HS-27A (cell line): ENCODE results near the gene ESPL1.

ENCODE experiments used
- DNase-seq: peaks from one replicate; pipeline ENCODE4 v3.0.0-alpha.2; 2012; ENCODE audit warnings: low read depth, missing footprints

Gene ESPL1

DNA sequence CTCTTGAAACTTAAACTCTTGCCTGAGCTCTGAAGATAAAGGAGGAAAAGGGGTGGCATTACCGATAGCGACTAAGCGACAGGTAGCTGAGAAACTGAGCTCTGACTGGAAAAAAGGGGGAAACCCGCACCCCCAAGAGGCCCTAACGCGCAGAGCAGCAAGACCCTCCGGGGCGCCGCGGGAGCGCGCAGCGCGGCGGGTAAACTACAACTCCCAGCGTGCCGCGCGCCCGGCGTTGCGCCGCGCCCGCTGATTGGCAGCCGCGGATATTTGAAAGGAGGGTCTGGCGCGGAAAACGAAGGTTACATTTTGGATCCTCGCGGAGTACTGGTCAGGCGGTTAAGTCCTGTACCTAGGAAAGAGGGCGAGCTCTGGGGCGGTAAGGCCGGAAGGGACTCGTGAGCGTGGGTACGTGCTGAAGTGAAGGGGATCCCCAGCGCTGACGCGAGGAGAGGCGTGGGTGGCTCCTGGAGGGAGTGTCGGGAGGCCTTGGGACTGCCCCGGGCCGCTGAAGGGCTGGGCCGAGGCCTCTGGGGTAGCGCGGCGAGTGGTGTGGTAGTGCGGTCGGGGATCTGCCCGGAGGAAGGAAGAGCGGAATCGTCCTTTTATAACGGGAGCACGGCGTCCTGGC is at the start of gene ESPL1:
ESPL1 (plus strand) TSS at position 301 of the 631 bp plus-strand sequence. CDS start 468 bp downstream, outside the sequence.
- DNase-seq = peak; percentile 54

- no peak for DNase-seq
Observed at GRCh38 chr12:53218551-53219291, 49.4 kb upstream of the ESPL1 start.

DNA sequence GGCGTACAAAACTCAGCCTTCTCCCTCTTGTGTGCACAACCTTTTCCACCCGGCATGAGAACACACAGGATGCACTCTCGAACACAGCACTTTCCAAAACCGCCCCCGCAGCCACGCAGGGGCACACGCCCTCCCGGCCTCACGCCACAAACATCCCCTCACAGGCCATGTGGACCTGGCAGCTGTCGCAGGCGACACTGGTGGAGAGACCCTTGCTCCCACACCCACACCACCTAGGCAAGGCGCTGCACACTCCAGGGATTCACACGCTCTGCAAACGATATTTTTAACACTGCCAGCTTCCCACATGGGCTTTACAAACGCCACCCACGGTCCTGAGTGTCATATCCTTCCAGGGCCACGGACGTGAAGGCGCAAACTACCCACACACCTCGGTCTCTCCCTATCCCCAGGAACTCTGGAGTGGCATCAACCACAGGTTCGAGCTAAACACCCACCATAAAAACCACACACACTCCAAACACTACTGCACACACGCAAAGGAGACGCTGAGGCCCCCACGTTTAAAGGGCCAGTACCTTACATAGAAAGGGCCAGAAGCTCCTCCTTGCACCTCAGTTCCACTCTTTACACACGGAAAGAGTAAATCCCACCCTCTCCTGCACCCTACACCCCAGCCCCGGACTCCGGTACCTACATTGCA is 48.7 kb upstream of the ESPL1 start:
- DNase-seq = no peak

- no peak for DNase-seq
Observed at GRCh38 chr12:53219956-53220693, 48.0 kb upstream of the ESPL1 start.

GRCh38 chr12:53220694-53221202 is 47.4 kb upstream of the ESPL1 start:
- DNase-seq = no peak

- DNase-seq = no peak
Observed at GRCh38 chr12:53221203-53222080, 46.7 kb upstream of the ESPL1 start.

DNA sequence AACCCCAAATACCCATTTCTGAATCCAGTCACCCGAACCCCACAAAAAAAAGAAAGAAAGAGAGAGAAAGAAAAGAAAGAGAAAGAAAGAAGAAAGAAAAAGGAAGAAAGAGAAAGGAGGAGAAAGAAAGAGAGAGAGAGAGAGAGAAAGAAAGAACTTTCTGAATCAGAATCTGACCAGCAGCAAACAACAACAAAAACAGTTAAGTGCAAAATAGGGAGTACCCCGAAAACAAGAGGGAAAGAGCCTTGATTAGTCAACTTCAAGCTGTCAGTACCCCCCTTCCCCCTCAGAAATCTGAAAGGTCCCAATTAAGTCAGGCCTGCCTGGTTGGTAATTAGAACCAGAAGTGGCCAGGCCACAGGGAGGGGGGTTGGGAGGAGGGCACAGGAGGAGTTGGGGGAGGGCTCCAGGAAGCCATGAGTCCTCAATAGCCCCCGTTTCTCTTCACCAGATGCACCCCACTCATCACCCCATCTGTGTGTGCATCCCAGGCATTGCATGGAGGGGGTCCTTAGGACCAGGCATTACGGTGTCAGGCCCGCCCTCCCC is 45.9 kb upstream of the ESPL1 start:
- no peak for DNase-seq

DNA sequence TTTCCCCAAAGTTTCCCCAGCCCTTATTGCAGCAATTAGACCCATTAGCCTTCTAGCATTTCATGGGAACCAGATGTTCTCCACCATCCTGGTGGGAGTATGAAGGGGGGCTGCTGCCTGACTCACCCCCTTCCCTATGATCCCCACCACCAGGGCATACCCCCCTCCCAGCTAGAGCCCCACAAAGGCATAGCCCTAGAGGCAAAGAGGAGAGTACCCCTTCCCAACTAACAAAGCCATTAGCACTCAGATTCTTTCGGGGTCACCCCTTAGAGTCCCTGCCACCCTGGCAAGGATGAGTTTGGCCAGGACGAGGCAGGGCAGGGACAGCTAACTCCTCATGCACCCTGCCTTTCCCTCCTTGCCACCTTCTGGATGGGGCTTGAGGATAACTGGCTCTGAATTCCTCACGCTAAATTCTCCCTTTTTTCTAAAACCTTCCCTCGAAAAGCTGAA is 45.3 kb upstream of the ESPL1 start:
- no peak for DNase-seq

- DNase-seq = no peak
Observed at GRCh38 chr12:53223389-53224060, 44.6 kb upstream of the ESPL1 start.

DNA sequence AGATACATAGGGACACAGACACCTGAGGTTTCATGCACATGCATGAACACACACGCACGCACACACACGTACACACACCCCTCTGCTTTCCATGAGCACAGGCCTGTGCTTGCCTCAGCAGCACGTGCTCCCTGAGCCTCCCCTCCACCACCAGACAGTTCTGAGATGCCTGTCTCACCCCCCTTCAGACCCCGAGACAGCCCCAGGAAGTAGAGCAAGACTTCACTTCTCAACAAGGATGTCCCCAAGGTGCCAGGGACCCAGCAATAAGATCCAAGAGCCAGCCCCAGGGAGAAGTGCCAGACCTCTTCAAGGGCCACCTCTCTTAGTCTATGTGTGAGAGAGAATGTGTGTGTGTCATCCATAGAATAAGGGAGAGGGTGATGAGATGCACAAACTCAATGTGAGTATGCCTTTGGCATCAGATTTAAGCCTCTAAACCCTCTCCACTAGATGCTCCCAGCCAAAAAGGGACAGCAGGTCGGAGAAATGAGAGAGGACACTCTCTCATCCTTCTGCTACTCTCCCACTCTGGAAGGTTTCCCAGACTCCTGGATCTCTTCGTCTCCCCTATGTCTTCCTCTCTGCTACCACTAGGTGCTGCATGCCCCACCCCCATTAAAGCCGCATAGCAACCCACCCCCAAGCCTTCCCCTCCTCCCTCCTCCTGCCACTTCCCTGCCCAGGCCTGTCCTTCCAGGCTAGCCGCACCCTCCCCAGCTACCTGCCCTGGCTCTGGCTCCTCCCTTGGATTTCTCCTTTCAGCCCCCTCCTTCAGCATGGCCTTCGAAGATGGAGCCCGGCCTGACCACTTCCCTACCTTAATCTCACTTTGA is 43.8 kb upstream of the ESPL1 start:
- no peak for DNase-seq

GRCh38 chr12:53224897-53225634 is 43.0 kb upstream of the ESPL1 start:
- DNase-seq = no peak

DNA sequence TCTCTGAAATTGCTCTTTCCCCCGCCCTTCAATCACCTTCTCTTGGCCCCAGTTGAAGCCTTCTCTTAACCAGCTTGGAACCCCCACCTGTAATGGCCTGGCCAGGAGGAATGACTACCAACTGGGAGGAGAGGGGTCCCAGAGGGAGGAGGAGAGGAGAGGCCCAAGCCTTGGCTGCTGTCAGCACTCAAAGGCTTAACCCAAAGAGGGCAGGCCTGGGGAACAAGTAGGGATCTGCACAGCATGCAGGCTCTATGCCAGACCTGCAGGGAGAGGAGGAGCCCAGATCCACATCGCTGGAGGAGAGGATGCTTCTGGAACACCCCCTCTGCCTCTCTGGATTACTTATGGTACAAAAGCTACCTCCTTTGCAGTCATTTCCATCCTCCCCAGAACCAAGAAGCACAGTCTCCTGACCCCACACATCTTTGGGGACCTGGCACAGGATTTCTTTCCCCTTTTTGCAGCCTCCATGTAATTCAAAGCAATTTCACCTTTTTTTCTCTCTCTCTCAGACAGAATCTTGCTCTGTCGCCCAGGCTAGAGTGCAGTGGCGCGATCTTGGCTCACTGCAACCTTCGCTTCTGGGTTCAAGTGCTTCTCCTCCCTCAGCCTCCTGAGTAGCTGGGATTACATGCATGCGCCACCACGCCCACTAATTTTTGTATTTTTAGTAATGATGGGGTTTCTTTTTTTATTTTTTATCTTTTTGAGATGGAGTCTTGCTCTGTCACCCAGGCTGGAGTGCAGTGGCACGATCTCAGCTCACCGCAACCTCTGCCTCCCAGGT is 42.3 kb upstream of the ESPL1 start:
- DNase-seq = no peak

DNA sequence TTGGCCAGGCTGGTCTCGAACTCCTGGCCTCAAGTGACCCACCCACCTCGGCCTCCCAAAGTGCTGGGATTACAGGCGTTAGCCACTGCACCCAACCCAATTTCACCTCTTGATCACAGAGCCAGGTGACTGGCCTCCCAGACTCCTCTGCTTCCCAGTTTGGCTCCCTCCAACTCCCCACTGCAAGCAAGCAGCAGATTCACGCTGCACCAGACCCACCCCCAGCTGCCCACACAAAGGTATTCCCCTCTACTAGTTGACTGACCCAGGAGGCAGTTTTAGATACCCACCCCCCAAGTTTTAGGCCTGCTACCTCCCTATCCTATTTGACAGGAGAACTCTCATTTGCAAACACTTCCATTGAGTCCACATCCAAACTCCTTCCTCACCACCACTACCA is 41.3 kb upstream of the ESPL1 start:
- no peak for DNase-seq

DNA sequence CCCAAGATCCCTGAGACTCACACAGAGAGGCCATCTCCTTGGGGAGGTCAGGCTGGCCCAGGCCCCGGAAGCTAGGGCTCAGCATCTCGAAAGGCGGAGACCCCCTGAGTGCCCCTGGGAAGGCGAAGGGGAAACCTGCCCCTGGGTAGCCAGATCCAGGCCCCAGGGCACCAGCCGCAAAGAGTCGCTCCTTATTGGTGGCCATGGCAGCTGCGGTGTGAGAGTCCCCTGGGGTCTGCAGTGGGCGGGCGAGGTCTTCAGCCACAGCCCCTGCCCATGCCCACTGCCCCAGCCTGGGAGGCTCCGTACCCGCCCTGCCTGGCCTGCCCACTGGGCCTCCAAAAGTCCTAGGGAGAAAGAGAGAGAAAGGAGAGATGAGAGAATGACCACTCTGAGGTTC is 40.8 kb upstream of the ESPL1 start:
- no peak for DNase-seq

GRCh38 chr12:53227836-53228235 is 40.3 kb upstream of the ESPL1 start:
- DNase-seq = no peak

- DNase-seq = no peak
Observed at GRCh38 chr12:53229454-53229853, 38.6 kb upstream of the ESPL1 start.

- no peak for DNase-seq
Observed at GRCh38 chr12:53230108-53230845, 37.8 kb upstream of the ESPL1 start.
